ENCODE measurements around the gene ATM.

DNA sequence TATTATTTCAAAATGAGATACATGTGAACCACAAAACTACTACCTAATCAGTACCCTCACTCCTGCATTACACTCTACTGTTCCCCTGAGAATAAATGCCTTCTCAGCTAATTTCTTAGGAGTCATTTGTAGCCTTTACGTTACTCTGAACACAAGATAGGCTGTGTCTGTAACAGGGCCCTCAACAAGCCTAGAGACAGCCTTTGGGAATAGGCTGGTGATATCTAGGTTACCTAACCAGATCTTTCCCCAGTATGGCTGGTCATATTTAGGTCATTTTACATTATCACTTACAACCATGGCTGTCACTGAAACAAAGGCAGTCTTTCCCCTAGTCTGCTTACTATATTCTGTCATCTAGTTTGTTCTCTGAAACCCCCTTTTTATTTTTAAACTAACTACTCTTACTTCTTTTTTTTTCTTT lies 14.2 kb downstream of the ATM start:
- TF ChIP-seq, protein P1, sequence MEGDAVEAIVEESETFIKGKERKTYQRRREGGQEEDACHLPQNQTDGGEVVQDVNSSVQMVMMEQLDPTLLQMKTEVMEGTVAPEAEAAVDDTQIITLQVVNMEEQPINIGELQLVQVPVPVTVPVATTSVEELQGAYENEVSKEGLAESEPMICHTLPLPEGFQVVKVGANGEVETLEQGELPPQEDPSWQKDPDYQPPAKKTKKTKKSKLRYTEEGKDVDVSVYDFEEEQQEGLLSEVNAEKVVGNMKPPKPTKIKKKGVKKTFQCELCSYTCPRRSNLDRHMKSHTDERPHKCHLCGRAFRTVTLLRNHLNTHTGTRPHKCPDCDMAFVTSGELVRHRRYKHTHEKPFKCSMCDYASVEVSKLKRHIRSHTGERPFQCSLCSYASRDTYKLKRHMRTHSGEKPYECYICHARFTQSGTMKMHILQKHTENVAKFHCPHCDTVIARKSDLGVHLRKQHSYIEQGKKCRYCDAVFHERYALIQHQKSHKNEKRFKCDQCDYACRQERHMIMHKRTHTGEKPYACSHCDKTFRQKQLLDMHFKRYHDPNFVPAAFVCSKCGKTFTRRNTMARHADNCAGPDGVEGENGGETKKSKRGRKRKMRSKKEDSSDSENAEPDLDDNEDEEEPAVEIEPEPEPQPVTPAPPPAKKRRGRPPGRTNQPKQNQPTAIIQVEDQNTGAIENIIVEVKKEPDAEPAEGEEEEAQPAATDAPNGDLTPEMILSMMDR (IDR thresholded peaks at IDR 0.05) = no peak
- no peak for TF ChIP-seq POLR2A (IDR thresholded peaks at IDR 0.05)

Measured in Peyer's patch (tissue), 4 donors.